ENCODE results near the gene RUNX2.

Gene RUNX2

DNA sequence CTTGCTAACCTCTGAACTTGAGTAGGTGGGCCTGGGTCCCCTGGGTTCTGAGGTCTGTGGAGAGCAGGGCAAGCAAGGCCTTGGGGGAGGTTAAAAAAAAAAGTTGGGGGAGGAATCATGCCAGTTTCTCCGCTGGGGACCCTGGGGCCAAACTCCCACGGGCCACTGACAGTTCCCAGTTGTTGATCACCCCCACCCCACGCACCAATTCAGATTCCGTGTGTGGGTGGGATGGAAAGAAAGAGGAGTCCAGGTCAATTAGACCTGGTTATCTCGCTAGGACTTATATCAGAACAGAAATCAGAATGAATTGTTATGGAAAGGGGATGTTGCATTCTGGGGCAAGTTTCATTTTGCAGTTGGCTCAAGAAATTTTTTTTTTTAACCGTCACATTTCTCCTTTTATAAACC is 96.3 kb downstream of the RUNX2 start:
- Histone ChIP-seq H3K36me3 (ENCODE audit: insufficient read depth, low read length) (no peaks in the 10 kb centered on the region), H3K9me3 (ENCODE audit: control insufficient read depth, insufficient read depth, low read length) (no peaks in the 10 kb centered on the region), H3K9ac (ENCODE audit: low read depth, low read length) (peak overlapping the region; percentile 79; the same call in 1 of the 2 replicates), H3K4me1 (ENCODE audit: insufficient read depth, low read length) (peaks cover 3% of the 10 kb centered on the region; the same call in 1 of the 2 replicates)

DNA sequence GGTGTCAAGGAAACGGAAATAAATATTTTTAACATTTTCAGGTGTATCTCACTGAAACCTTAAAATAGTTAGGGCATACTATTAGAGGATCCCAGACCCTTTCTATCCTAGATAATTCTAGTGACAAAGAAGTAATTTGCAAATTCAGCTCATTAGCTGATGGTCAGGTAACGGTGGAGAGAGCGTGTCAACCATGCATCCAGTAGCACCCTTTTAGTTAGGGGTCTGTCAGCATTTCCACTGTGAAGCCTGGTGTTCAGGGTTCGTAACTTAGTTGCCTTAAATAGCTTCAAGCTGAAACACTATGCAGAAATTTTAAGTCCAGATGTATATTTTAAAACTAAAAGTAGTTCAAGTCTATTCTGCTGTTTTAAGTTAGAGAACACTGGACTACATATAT is 98.1 kb downstream of the RUNX2 start:
- H3K4me1 ChIP-seq (ENCODE audit: insufficient read depth, low read length), result peaks cover 3% of the 10 kb centered on the region; the same call in 1 of the 2 replicates
- H3K36me3 ChIP-seq (ENCODE audit: insufficient read depth, low read length), result no peaks in the 10 kb centered on the region
- no peaks in the 10 kb centered on the region for H3K9me3 ChIP-seq (ENCODE audit: control insufficient read depth, insufficient read depth, low read length)
- H3K9ac ChIP-seq (ENCODE audit: low read depth, low read length), result no peak overlapping the region

DNA sequence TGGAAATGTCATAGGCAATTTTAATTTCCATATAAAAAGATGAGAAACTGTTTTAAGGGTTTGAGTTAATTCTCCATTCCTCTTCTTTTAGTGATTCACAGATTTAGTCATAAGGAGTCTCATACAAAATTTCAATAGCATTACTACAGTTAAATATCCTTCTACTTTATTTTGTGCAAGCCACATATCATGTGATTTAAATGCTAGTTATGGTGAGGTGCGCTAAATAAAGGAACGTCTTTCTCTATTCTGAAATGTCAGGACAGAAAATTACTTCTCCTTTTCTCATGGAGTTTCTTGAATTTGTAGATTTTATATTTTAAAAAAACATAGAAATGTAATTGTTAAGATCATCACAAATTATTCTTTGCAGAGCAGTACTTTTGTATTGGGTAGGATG is 99.6 kb downstream of the RUNX2 start:
- Histone ChIP-seq H3K9ac (ENCODE audit: low read depth, low read length) (no peak overlapping the region), H3K36me3 (ENCODE audit: insufficient read depth, low read length) (no peaks in the 10 kb centered on the region), H3K9me3 (ENCODE audit: control insufficient read depth, insufficient read depth, low read length) (no peaks in the 10 kb centered on the region), H3K4me1 (ENCODE audit: insufficient read depth, low read length) (peaks cover 3% of the 10 kb centered on the region; the same call in 1 of the 2 replicates)

DNA sequence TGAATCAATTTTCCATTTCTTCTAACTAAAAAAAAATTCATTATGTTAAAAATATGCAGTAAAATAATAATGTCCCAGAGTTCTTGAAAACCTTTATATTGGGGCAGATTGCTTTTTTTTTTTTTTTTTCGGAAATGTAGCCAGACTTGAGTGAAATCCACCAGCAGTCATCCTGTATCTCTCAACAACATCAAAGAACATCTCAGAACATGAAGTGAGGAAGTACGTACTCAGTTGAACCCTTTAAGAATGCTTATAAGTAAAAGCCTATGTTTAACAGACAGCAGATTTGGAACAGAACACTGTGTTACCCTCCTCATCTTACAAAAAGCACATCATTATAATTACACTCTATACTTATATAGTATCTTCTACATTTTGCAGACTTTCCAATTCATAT is 100.6 kb downstream of the RUNX2 start:
- Histone ChIP-seq H3K9ac (ENCODE audit: low read depth, low read length) (no peak overlapping the region), H3K9me3 (ENCODE audit: control insufficient read depth, insufficient read depth, low read length) (no peaks in the 10 kb centered on the region), H3K36me3 (ENCODE audit: insufficient read depth, low read length) (no peaks in the 10 kb centered on the region), H3K4me1 (ENCODE audit: insufficient read depth, low read length) (peaks cover 3% of the 10 kb centered on the region; the same call in 1 of the 2 replicates)

DNA sequence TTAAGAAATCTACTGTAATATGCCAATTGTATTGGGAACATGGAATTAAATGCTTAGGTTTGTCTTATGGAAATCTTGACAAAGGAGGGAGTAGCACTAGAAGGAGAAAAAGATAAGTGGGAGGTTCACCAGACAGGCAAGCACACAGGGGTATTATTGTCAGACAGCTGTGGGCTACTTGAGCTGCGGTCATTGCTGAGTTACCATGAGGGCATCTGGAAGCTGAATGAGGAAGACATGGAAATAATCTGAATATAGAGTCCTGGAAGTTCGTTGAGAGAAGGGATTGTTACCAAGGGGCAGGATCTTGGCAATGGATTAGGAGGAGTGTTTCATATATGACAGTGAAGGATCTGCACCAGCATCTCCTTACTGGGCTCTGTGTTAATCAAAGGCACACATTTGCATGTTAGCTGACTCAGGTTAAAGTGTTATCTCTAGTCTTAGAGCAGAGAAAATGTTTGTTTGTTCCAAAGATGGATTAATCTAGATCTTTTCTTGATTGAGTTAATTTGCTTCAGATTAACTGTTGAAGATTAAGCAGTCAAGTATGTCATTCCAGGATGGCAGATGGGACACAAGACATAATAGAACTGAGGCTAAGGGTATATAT is 102.6 kb downstream of the RUNX2 start:
- Histone ChIP-seq H3K4me1 (ENCODE audit: insufficient read depth, low read length) (no peaks in the 10 kb centered on the region), H3K9ac (ENCODE audit: low read depth, low read length) (no peak overlapping the region), H3K36me3 (ENCODE audit: insufficient read depth, low read length) (no peaks in the 10 kb centered on the region), H3K9me3 (ENCODE audit: control insufficient read depth, insufficient read depth, low read length) (no peaks in the 10 kb centered on the region)

DNA sequence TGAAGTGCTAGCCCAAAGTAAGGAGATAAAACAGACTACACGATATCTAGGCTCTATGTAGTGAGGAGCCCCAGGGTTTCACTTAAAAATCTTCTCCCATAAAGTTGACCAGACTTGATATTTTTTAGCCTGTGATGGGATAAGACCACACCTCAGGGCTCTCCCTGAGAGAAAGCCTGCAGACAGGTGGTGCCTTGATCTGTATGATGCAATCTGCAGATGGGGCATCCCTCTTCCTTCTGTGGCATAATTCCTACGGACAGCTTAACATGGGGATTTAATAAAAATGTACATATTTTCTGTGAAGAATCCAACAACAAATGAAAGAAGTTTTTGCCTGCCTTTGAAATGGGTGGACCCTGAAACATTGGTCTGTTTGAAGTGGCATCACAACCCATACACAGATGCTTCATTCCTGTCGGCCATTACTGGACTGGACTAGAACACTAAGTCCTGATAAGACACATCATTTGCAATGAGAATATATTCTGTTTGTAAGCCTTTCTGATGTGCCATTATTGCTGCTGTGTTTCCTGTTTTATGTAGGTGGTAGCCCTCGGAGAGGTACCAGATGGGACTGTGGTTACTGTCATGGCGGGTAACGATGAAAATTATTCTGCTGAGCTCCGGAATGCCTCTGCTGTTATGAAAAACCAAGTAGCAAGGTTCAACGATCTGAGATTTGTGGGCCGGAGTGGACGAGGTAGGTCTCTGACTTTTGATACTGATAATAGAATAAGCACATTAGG is 103.4 kb downstream of the RUNX2 start:
- Histone ChIP-seq H3K4me1 (ENCODE audit: insufficient read depth, low read length) (peaks cover 6% of the 10 kb centered on the region; the same call in 1 of the 2 replicates), H3K9me3 (ENCODE audit: control insufficient read depth, insufficient read depth, low read length) (no peaks in the 10 kb centered on the region), H3K9ac (ENCODE audit: low read depth, low read length) (no peak overlapping the region), H3K36me3 (ENCODE audit: insufficient read depth, low read length) (no peaks in the 10 kb centered on the region)

DNA sequence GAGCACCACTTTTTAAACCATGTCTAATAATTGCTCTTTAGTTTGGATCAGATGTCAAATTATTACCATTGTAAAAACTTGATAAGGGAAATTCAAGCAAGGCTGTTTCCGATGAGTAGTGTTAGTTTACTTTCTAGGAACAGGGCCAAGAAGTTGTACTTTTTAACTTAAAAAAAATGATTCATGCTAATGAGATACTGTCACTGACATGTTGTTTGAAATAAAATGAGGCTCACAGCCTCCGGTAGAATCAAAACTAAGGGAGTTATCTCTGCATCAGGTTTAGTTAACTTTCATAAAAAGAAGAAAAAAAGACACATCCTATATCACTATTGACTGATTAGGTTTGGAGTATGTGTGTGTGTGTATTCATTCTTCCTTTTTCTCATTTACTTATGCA is 104.8 kb downstream of the RUNX2 start:
- no peaks in the 10 kb centered on the region for H3K9me3 ChIP-seq (ENCODE audit: control insufficient read depth, insufficient read depth, low read length)
- H3K36me3 ChIP-seq (ENCODE audit: insufficient read depth, low read length), result no peaks in the 10 kb centered on the region
- H3K4me1 ChIP-seq (ENCODE audit: insufficient read depth, low read length), result peaks cover 8% of the 10 kb centered on the region; the same call in 1 of the 2 replicates
- H3K9ac ChIP-seq (ENCODE audit: low read depth, low read length), result no peak overlapping the region

DNA sequence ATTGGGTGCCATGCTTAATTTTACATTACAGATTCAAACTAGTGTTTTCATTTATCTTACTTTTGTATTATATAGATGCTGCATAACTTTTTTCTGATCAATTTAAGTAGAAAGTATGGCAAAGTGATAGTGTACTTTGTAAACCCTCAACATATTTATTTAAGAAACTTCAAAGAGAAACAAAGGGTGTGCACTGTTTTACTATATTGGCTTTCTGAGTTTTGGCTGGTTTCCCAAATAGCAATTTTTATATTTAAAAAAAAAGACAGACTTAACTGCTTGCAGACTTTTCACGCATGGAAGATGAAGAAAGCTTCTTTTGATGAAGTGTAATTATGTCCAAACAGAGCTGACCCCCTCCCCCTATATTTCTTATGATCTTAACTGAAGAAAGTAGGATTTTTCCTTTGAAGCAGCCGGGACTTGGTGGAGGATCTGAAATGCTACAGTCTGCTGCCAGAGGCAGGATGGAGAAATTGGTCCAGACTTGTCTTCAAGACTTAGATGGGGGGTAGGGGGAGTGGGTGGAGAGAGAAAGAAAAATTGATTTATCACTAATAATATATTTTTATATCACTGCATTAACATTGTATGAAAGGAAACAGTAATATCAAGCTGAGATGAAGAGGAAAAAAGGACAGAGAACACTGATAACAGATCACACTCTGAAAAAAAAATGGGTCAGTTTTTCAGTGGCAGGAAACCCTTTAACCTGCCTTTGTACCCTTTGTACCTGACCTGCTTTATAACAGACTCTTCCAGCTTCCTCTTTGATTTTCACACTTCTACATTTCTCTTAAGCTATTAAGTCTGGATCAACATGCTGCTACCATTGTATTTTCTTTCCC is 105.6 kb downstream of the RUNX2 start:
- Histone ChIP-seq H3K9ac (ENCODE audit: low read depth, low read length) (no peak overlapping the region), H3K9me3 (ENCODE audit: control insufficient read depth, insufficient read depth, low read length) (no peaks in the 10 kb centered on the region), H3K4me1 (ENCODE audit: insufficient read depth, low read length) (peaks cover 8% of the 10 kb centered on the region; the same call in 1 of the 2 replicates), H3K36me3 (ENCODE audit: insufficient read depth, low read length) (no peaks in the 10 kb centered on the region)

DNA sequence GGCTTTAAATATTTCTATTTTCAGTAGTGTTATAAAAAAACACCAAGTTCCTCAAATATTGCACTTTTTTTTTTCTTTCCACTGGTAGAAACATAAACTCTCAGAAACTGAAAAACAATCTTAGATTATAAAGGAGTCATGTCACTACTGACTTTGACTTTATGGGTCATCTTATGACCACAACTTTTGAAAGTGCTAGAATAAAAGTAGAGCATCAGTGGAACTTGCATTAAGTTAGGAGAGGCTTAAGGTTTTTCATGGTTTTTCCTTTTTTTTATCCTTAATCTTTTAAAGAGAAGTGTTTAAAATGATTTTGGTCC is 106.2 kb downstream of the RUNX2 start:
- Histone ChIP-seq H3K36me3 (ENCODE audit: insufficient read depth, low read length) (no peaks in the 10 kb centered on the region), H3K9ac (ENCODE audit: low read depth, low read length) (no peak overlapping the region), H3K9me3 (ENCODE audit: control insufficient read depth, insufficient read depth, low read length) (no peaks in the 10 kb centered on the region), H3K4me1 (ENCODE audit: insufficient read depth, low read length) (peaks cover 8% of the 10 kb centered on the region; the same call in 1 of the 2 replicates)

DNA sequence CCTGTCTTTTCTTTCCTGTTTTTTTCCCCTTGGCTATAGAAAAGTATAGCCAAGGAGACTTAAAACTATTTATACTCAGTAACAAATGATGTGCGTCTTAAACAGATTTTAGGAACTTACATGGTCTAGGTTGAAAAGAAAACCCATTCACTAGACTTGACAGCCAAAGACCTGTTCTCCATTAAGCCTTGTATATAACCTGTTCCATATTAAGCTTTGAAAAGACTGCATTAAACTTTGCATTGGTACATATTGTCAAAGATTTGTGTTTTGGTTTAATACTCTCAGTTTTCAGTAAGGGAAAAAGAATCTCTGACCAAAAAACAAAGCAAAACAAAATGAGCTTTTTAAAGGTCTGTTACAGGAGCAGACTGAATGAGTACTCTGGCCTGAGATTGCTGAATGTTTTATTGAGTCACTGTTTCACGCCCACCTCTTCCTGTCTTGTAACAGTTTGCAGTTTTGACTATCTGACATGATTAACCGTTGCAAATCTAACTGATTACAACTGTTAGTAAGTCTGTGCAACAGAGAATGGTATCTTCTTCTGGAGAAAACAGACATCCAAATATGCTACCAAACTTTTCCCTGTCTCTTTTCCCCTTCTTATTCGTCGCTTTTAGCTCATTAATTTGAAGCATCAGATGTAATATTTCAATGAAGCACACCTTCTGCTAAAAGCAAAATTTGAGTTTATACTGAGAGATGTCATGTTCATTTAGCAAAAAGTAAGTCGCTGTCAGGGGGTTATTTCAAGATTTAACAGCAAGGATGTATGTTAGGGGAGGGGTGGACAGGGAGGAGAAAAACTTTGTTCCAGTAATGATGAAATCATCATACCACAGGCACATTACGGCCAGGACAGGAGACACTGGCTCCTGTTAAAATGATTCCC is 108.7 kb downstream of the RUNX2 start:
- H3K9ac ChIP-seq (ENCODE audit: low read depth, low read length), result no peak overlapping the region
- no peaks in the 10 kb centered on the region for H3K36me3 ChIP-seq (ENCODE audit: insufficient read depth, low read length)

DNA sequence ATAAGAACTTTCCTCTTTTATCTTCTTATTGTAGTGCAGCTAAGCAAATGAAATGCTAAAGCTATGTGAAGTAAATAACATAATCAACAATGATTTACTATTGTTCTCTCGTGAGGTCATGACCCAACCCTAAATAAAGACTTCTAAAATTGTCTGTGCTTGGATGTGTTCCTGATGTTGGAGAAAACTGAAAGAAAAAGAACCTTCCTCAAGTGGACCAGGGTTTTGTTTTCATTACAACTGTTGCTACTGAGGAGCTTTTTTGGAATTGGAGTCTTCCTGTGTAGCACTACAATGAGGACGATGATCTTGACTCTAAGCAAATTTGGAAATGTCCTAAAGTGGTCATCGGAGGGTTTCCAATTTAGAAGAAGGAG is 109.3 kb downstream of the RUNX2 start:
- no peaks in the 10 kb centered on the region for H3K36me3 ChIP-seq (ENCODE audit: insufficient read depth, low read length)
- H3K9ac ChIP-seq (ENCODE audit: low read depth, low read length), result no peak overlapping the region
- peaks cover 8% of the 10 kb centered on the region; the same call in 1 of the 2 replicates for H3K4me1 ChIP-seq (ENCODE audit: insufficient read depth, low read length)

More for the DNA sequence above, 108.7 kb downstream of the RUNX2 start:
- H3K4me1 ChIP-seq (ENCODE audit: insufficient read depth, low read length), result peaks cover 8% of the 10 kb centered on the region; the same call in 1 of the 2 replicates
- H3K9me3 ChIP-seq (ENCODE audit: control insufficient read depth, insufficient read depth, low read length), result no peaks in the 10 kb centered on the region

DNA sequence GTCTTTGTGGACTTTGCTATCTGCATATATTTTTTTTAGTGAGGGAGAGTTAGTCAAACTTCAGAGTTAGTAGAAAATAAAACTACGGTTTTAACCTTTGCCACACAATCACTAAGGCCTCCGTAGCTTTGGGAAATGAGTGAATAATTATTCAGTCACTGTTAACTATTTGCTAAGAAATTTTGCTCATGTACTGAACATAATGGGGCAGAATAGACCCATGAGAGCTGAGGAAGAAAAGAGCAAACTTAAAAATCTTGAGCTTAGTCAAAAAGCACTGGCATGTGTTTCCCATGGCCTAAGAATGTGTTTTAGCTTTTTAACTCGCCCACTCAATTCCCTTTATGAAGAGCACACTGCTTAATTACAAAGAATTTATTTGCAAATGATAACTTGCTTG is 110.0 kb downstream of the RUNX2 start:
- Histone ChIP-seq H3K9ac (ENCODE audit: low read depth, low read length) (no peak overlapping the region), H3K4me1 (ENCODE audit: insufficient read depth, low read length) (peaks cover 8% of the 10 kb centered on the region; the same call in 1 of the 2 replicates), H3K9me3 (ENCODE audit: control insufficient read depth, insufficient read depth, low read length) (no peaks in the 10 kb centered on the region), H3K36me3 (ENCODE audit: insufficient read depth, low read length) (no peaks in the 10 kb centered on the region)

More for the DNA sequence above, 109.3 kb downstream of the RUNX2 start:
- no peaks in the 10 kb centered on the region for H3K9me3 ChIP-seq (ENCODE audit: control insufficient read depth, insufficient read depth, low read length)

DNA sequence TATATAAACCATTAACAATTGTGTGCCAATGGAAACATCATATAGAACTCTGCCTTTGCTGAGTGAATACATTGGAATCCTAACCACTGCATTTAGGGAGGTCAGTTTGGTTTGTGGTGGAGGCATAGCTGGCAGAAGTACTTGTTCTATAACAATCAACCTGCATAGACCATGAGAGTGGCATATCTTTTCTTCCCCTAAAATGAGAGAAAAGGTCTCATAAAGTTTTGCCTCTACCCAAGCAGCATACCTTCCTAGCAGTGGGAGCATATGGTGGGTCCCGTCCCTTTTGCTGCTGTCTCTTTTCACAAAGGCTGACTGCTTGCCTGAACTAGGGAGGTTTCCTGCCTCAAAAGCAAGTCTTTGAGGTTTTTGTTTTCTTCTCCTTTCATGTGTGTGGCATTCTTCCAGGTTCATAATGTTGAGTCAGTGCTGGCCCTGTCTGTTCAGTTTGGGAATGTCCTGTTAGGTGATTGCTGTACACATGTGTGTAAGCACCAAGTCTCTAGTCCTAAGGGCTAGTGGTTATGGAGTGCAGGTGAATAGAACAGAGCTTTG is 110.8 kb downstream of the RUNX2 start:
- Histone ChIP-seq H3K4me1 (ENCODE audit: insufficient read depth, low read length) (peaks cover 8% of the 10 kb centered on the region; the same call in 1 of the 2 replicates), H3K9me3 (ENCODE audit: control insufficient read depth, insufficient read depth, low read length) (no peaks in the 10 kb centered on the region), H3K9ac (ENCODE audit: low read depth, low read length) (no peak overlapping the region), H3K36me3 (ENCODE audit: insufficient read depth, low read length) (no peaks in the 10 kb centered on the region)

Measured in ES-I3 (cell line).